Stimulated activated CD4-positive, alpha-beta T cell treated with anti-CD3 and anti-CD28 coated beads, Interleukin-1b, Interleukin-23, amount 100 ng/mL, for 4 hours (primary cell): ENCODE measurements around the gene GPHN.
"Not testable (repeated sequence)": the region's sequence is repeated elsewhere in the genome, so short reads cannot be mapped to it uniquely, and the experiment has no call there.

Source experiments
- DNase-seq, 2 donors: peaks; one replicate each; pipeline ENCODE4 v3.0.0-alpha.2; 2020; ENCODE audit warnings: low read depth in 2 of 2

The GPHN gene

GRCh38 chr14:67031920-67032774, 524.2 kb downstream of the GPHN start:
- DNase-seq: no peak

DNA sequence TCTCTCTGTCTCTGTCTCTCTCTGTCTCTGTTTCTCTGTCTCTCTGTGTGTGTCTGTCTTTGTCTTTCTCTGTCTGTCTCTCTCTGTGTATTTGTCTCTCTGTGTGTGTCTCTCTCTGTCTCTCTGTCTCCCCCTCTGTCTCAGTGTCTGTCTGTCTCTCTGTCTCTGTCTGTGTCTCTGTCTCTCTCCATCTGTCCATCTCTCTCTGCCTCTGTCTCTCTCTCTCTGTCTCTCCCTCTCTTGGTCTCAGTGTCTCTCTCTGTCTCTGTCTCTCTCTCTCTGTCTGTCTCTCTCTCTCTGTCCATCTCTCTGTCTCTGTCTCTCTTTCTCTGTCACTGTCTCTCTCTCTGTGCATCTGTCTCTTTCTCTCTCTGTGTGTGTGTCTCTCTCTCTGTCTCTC, 537.5 kb downstream of the GPHN start:
- no peak for DNase-seq

- DNase-seq: no peak
Measured at GRCh38 chr14:67050896-67051295, 542.9 kb downstream of the GPHN start.

GRCh38 chr14:67056684-67057083, 548.7 kb downstream of the GPHN start:
- DNase-seq: no peak

DNA sequence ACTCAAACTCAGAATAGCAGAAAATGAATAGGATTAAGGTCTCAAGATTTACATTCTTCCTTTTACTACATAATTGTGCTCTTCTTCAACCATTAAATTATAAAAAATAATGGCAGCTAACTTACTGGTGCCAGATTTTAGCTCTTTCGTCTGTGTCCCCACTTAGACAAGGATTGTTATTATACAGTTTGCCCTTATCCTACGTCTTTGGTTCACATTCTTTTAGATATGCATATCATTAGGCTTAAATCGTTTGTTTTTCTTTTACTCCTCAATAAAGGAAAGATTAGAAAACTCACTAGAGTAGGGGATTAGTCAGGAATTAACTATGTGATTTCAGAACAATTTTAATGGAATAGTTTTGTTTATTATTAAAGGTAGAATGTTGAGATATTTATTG, 551.6 kb downstream of the GPHN start:
- no peak for DNase-seq

GRCh38 chr14:67060546-67060945, 552.6 kb downstream of the GPHN start:
- DNase-seq: no peak

DNA sequence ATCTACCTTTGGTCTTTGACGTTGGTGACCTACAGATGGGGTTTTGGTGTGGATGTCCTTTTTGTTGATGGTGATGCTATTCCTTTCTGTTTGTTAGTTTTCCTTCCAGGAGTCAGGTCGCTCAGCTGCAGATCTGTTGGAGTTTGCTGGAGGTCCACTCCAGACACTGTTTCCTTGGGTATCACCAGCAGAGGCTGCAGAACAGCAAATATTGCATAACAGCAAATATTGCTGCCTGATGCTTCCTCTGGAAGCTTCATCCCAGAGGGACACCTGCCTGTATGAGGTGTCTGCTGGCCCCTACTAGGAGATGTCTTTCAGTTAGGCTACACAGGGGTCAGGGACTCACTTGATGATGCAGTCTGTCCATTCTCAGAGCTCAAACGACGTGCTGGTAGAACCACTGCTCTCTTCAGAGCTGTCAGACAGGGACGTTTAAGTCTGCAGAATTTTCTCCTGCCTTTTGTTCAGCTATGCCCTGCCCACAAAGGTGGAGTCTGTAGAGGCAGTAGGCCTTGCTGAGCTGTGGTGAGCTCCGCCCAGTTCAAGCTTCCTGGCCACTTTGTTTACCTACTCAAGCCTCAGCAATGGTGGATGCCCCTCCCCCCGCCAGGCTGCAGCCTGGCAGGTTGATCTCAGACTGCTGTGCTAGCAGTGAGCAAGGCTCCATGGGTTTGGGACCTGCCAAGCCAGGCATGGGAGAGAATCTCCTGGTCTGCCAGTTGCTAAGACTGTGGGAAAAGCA, 559.3 kb downstream of the GPHN start:
- not testable (repeated sequence) for DNase-seq

DNA sequence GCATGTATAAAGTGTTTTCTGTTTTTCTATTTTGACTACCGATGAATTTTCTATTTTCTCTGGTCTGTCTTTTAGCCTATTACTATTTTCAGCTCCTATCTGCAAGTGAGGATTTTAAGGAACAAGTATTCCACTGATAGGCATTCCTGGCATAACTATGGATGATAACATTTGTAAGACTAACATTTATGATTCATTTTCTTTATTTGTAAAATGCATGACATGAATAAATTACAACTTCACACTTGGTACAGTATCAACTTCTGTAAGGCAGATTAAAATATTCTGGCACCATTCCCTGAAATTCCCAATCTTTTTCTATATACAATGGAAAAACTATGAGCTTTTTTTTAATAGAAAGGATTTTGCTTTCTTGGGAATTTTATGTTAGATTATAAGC, 560.3 kb downstream of the GPHN start:
- no peak for DNase-seq

- DNase-seq: no peak
Measured at GRCh38 chr14:67071506-67071905, 563.6 kb downstream of the GPHN start.

GRCh38 chr14:67077921-67078320, 570.0 kb downstream of the GPHN start:
- no peak for DNase-seq

- no peak for DNase-seq
Measured at GRCh38 chr14:67079846-67080245, 571.9 kb downstream of the GPHN start.

- no peak for DNase-seq
Measured at GRCh38 chr14:67108230-67108629, 600.3 kb downstream of the GPHN start.

DNA sequence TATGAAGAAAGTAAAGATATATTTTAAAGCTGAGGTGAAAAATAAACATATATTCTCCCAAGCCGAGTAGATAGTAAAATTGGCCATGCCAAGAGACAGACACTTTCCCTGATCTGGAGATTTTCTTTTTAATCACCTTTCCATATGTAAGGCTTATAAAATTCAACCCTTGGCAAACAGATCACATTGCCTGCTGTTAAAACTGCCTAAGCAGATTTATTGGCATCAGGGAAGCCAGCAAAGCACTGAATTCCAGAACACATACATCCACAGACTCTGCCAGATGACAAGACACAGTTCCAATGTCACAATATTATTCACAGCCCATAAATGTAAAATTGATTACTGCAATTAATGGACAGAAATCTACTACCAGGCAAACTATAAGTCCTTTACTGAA, 603.1 kb downstream of the GPHN start:
- no peak for DNase-seq

- no peak for DNase-seq
Measured at GRCh38 chr14:67112344-67112743, 604.4 kb downstream of the GPHN start.

DNA sequence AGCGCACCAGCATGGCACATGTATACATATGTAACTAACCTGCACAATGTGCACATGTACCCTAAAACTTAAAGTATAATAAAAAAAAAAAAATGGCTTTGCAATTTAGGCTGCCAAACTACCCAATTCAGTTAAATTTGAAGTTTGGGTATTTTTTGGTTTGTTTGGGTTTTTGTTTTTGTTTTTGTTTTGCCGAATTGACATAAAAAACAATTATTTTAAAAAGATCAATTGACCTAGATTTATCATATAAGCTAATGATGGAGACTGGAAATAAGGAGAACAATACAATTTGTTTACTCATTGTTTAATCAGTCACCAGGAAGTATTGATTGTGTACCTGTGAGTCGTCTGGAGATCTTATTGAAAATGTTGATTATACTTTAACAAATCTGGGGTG, 619.2 kb downstream of the GPHN start:
- DNase-seq: no peak

DNA sequence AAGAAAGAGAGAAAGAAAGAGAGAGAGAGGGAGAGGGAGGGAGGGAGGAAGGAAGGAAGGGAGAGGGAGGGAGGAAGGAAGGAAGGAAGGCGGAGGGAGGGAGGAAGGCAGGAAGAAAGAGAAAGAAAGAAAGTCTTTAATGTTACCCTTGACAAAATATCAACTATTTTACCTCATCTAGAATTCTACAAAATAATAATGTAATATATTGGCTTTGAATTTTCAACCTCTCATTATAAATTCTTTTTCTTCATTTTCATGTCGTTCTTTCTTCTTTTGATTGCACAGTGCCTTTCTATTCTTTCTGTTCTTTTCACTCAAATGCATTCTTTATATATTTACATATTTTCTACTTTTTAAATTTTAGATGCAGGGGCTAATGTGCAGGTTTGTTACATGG, 621.8 kb downstream of the GPHN start:
- DNase-seq: no peak

DNA sequence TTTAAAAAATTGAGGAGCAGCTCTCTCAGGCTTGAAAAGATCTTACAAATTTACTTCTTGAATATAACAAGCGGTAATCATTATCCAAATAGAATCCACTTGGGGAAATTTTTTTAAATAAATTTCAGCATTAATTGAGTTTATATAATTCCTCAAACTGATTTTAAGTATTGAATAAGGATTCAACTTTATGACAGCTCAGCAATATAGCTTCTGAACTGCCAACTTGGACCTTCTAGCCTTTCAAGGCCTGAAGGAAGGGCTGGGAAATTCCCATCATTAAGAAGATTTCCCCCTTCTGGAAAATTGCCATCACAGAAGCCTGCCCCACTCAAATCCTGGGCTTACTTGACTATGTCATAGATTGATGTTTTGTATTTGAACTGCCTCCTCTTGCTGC, 623.7 kb downstream of the GPHN start:
- no peak for DNase-seq

DNA sequence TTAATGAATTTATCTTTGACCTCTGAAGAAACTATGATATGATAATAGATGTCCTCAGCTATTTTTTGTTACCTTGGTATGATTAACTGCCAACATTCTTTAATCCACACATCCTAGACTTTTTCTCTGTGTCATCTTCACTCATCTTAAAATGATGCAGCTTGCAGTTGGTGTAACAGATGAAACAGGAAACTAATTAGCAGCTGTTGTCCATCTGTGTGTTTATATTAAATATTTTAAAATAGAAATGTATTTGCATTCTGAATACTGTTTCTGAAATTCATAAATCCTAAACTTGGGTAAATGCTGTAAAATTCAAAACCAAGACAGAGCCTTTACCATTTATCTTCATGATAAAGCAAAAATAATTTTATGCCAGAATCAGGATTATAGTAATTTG, 625.2 kb downstream of the GPHN start:
- no peak for DNase-seq

- no peak for DNase-seq
Measured at GRCh38 chr14:67133595-67134441, 625.9 kb downstream of the GPHN start.

DNA sequence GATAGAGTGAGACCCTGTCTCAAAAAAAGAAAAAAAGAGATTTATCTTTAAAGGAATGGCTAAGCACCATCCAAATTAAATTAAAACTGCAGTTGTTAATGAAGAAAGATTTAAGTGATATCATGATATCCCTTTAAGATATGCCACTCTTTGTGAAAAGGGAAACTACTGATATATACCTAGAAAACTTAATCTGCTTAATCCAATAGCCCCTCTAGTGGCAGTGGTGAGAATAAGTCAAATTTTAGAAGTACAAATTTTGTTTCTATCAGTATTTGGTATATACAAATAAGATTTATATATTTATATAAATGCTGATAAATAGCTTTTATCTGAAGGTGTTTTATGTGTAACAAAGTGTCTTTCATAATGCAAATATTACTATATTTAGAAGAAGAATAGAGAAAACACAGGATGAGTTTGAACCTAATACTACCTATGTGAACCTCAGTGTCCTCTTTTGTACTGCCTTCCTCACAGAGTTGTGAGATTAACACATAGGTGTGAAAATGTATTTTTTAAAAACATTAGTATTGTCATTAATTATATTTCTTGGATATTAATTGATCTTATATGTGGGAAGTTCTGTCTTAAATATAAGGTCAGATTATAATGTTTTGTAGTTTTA, 629.9 kb downstream of the GPHN start:
- DNase-seq: no peak

- DNase-seq: no peak
Measured at GRCh38 chr14:67140556-67140955, 632.6 kb downstream of the GPHN start.
